OCI-M1 (cell line): ENCODE measurements around the gene NEK8.

Experiments used
- DNase-seq: peaks from one replicate; lab custom pipeline; 2025; lab: John Stamatoyannopoulos, UW

Gene NEK8

GRCh38 chr17:28728364-28729200, at the start of gene NEK8:
TSS of gene NEK8 (plus strand) at chr17:28728788. CDS start at chr17:28728814, 26 bp downstream.
- DNase-seq = peak; percentile 99

- no peak for DNase-seq
Observed at GRCh38 chr17:28682655-28683054, 45.9 kb upstream of the NEK8 start.

- peak; percentile 37 for DNase-seq
Observed at GRCh38 chr17:28684963-28685362, 43.6 kb upstream of the NEK8 start.

- DNase-seq = no peak
Observed at GRCh38 chr17:28685366-28685765, 43.2 kb upstream of the NEK8 start.

GRCh38 chr17:28686296-28686695, 42.3 kb upstream of the NEK8 start:
- DNase-seq = no peak

GRCh38 chr17:28688481-28688880, 40.1 kb upstream of the NEK8 start:
- no peak for DNase-seq

GRCh38 chr17:28689011-28689410, 39.6 kb upstream of the NEK8 start:
- no peak for DNase-seq

GRCh38 chr17:28693869-28694268, 34.7 kb upstream of the NEK8 start:
- no peak for DNase-seq

GRCh38 chr17:28698253-28698941, 30.2 kb upstream of the NEK8 start:
- DNase-seq = peak; percentile 70

GRCh38 chr17:28700278-28700677, 28.3 kb upstream of the NEK8 start:
- DNase-seq = no peak

- DNase-seq = no peak
Observed at GRCh38 chr17:28700830-28701492, 27.6 kb upstream of the NEK8 start.

GRCh38 chr17:28702026-28702751, 26.4 kb upstream of the NEK8 start:
- DNase-seq = no peak

GRCh38 chr17:28702752-28703150, 25.8 kb upstream of the NEK8 start:
- no peak for DNase-seq

- DNase-seq = no peak
Observed at GRCh38 chr17:28703552-28704218, 24.9 kb upstream of the NEK8 start.

GRCh38 chr17:28704219-28704858, 24.2 kb upstream of the NEK8 start:
- DNase-seq = no peak

GRCh38 chr17:28705074-28705659, 23.4 kb upstream of the NEK8 start:
- no peak for DNase-seq

- no peak for DNase-seq
Observed at GRCh38 chr17:28705728-28706334, 22.8 kb upstream of the NEK8 start.

GRCh38 chr17:28706471-28707338, 21.9 kb upstream of the NEK8 start:
- DNase-seq = no peak

GRCh38 chr17:28707339-28707720, 21.3 kb upstream of the NEK8 start:
- DNase-seq = no peak
